GM19043 (cell line): ENCODE measurements around the gene MED26.
"Not testable (repeated sequence)": the region's sequence is repeated elsewhere in the genome, so short reads cannot be mapped to it uniquely, and the experiment has no call there.

Experiments used
- ATAC-seq: cut with Tn5 transposase; IDR thresholded peaks from one replicate; pipeline ENCODE4 v1.9.1; 2021; ENCODE audit warnings: low read depth; ENCODE audit not compliant: unreplicated experiment

MED26 gene

GRCh38 chr19:16576690-16577530, 51.1 kb downstream of the MED26 start:
- ATAC-seq: no peak

- no peak for ATAC-seq
Measured at GRCh38 chr19:16575861-16576689, 51.9 kb downstream of the MED26 start.

- ATAC-seq: no peak
Measured at GRCh38 chr19:16575282-16575681, 52.7 kb downstream of the MED26 start.

GRCh38 chr19:16573925-16574324, 54.1 kb downstream of the MED26 start:
- no peak for ATAC-seq

- ATAC-seq: no peak
Measured at GRCh38 chr19:16573296-16573695, 54.7 kb downstream of the MED26 start.

- peak; percentile 80 for ATAC-seq
Measured at GRCh38 chr19:16572332-16573211, 55.4 kb downstream of the MED26 start, which contains the start of gene SLC35E1. Gene SLC35E1 (minus strand): TSS chr19:16572415. CDS start chr19:16572364, 51 bp downstream.

GRCh38 chr19:16571822-16572331, 56.1 kb downstream of the MED26 start:
- ATAC-seq: peak; percentile 9

GRCh38 chr19:16571283-16571682, 56.7 kb downstream of the MED26 start:
- no peak for ATAC-seq

GRCh38 chr19:16569609-16570320, 58.2 kb downstream of the MED26 start:
- no peak for ATAC-seq

- no peak for ATAC-seq
Measured at GRCh38 chr19:16566702-16567101, 61.3 kb downstream of the MED26 start.

- no peak for ATAC-seq
Measured at GRCh38 chr19:16566161-16566560, 61.8 kb downstream of the MED26 start.

- ATAC-seq: no peak
Measured at GRCh38 chr19:16564842-16565241, 63.2 kb downstream of the MED26 start.

GRCh38 chr19:16562608-16563025, 65.4 kb downstream of the MED26 start:
- ATAC-seq: no peak

- no peak for ATAC-seq
Measured at GRCh38 chr19:16561382-16561781, 66.6 kb downstream of the MED26 start.

- ATAC-seq: no peak
Measured at GRCh38 chr19:16559780-16560276, 68.2 kb downstream of the MED26 start.

GRCh38 chr19:16554776-16555175, 73.2 kb downstream of the MED26 start:
- no peak for ATAC-seq

GRCh38 chr19:16551902-16552301, 76.1 kb downstream of the MED26 start:
- ATAC-seq: not testable (repeated sequence)

GRCh38 chr19:16548956-16549355, 79.0 kb downstream of the MED26 start:
- no peak for ATAC-seq

GRCh38 chr19:16544473-16545231, 83.4 kb downstream of the MED26 start:
- ATAC-seq: no peak
